Activated T-cell treated with anti-CD3 and anti-CD28 coated beads, Interleukin-2, amount 50 U/mL, for 72 hours (primary cell): ENCODE data around the gene KRTAP12-3. TPM values are rescaled to one million over a fixed set of nuclear protein-coding genes. Genes with fewer than 3 reads are reported as not detected.
"Not testable (repeated sequence)": the region's sequence is repeated elsewhere in the genome, so short reads cannot be mapped to it uniquely, and the experiment has no call there.

Source experiments
- ATAC-seq, 2 donors: fragments of 150-1000 bp; cut with Tn5 transposase; replicated peaks in 1 of 2; 2 replicates each; pipeline ENCODE4 v1.10.0; 2021; ENCODE audit warnings: moderate library complexity in 2 of 2, mild to moderate bottlenecking in 1 of 2
- DNase-seq, 2 donors: peaks; one replicate each; pipeline ENCODE4 v3.0.0; 2021 to 2022; ENCODE audit warnings: mixed read lengths in 1 of 2
- H3K27ac Mint-ChIP-seq: one replicate; pipeline ENCODE4 v1.8.0; 2022; ENCODE audit warnings: mild to moderate bottlenecking, moderate library complexity, mixed read lengths
- H3K27me3 Mint-ChIP-seq: one replicate; pipeline ENCODE4 v1.8.0; 2022; ENCODE audit warnings: low read depth, mixed read lengths
- H3K36me3 Mint-ChIP-seq, 2 donors: one replicate each; pipeline ENCODE4 v1.8.0; 2022; ENCODE audit warnings: mixed read lengths in 2 of 2, mild to moderate bottlenecking in 1 of 2; ENCODE audit not compliant: insufficient read depth in 2 of 2
- H3K4me1 Mint-ChIP-seq: one replicate; pipeline ENCODE4 v1.8.0; 2022; ENCODE audit warnings: low read depth, mixed read lengths
- H3K4me3 Mint-ChIP-seq, 2 donors: one replicate each; pipeline ENCODE4 v1.8.0; 2022; ENCODE audit warnings: mild to moderate bottlenecking in 2 of 2, mixed read lengths in 2 of 2, moderate library complexity in 2 of 2
- H3K9me3 Mint-ChIP-seq, 2 donors: one replicate each; pipeline ENCODE4 v1.8.0; 2022; ENCODE audit warnings: mixed read lengths in 2 of 2
- total RNA-seq, 2 donors: library from RNA; stranded (reverse); gene quantifications; one replicate each; pipeline ENCODE4 v1.2.3, GENCODE V29; 2022

The KRTAP12-3 gene
- total RNA-seq, 2 donors from 2014 or later: not detected

- H3K27ac Mint-ChIP-seq: no peak overlapping the region
- peaks cover 14 to 15% of the 10 kb centered on the region in 2 donors for H3K36me3 Mint-ChIP-seq
Measured at GRCh38 chr21:44636209-44637017, 21.3 kb upstream of the KRTAP12-3 start.

GRCh38 chr21:44637018-44637850 lies 20.5 kb upstream of the KRTAP12-3 start, which contains the start of gene KRTAP10-10:
Gene KRTAP10-10, plus strand, starts transcription at chr21:44637356. Its CDS starts 62 bp downstream, at chr21:44637418.
- H3K36me3 Mint-ChIP-seq: peaks cover 9 to 10% of the 10 kb centered on the region in 2 donors
- ATAC-seq (no peak), DNase-seq (no peak)
- H3K4me3 Mint-ChIP-seq: no peak within 1 kb of the TSS
- peaks cover 11 to 16% of the 10 kb centered on the region in 2 donors for H3K9me3 Mint-ChIP-seq
- H3K27ac Mint-ChIP-seq: no peak within 1 kb of the TSS
- H3K4me1 Mint-ChIP-seq: no peaks in the 10 kb centered on the region
- H3K27me3 Mint-ChIP-seq: no peaks in the 10 kb centered on the region

More at GRCh38 chr21:44636209-44637017, 21.3 kb upstream of the KRTAP12-3 start:
- no peaks in the 10 kb centered on the region for H3K4me1 Mint-ChIP-seq
- DNase-seq: no peak
- H3K4me3 Mint-ChIP-seq: no peak overlapping the region
- no peaks in the 10 kb centered on the region for H3K27me3 Mint-ChIP-seq
- no peak for ATAC-seq
- peaks cover 13 to 22% of the 10 kb centered on the region in 2 donors for H3K9me3 Mint-ChIP-seq

- Mint-ChIP-seq H3K36me3 (peaks cover 9 to 12% of the 10 kb centered on the region in 2 donors), H3K9me3 (peaks cover 11 to 17% of the 10 kb centered on the region in 2 donors)
- H3K4me1 Mint-ChIP-seq, DNase-seq, H3K27me3 Mint-ChIP-seq, H3K27ac Mint-ChIP-seq, H3K4me3 Mint-ChIP-seq, ATAC-seq: not testable (repeated sequence)
Measured at GRCh38 chr21:44637851-44638348, 19.8 kb upstream of the KRTAP12-3 start.

- not testable (repeated sequence) for H3K4me1 Mint-ChIP-seq, H3K27me3 Mint-ChIP-seq, H3K27ac Mint-ChIP-seq, H3K4me3 Mint-ChIP-seq, ATAC-seq, H3K36me3 Mint-ChIP-seq, DNase-seq
- peaks cover 14 to 20% of the 10 kb centered on the region in 2 donors for H3K9me3 Mint-ChIP-seq
Measured at GRCh38 chr21:44638506-44639330, 19.0 kb upstream of the KRTAP12-3 start.

- Mint-ChIP-seq H3K27ac (no peak overlapping the region), H3K36me3 (peaks cover 8 to 10% of the 10 kb centered on the region in 2 donors), H3K4me3 (no peak overlapping the region), H3K4me1 (no peaks in the 10 kb centered on the region), H3K9me3 (peaks cover 16 to 20% of the 10 kb centered on the region in 2 donors), H3K27me3 (no peaks in the 10 kb centered on the region)
- ATAC-seq: no peak
- no peak for DNase-seq
Measured at GRCh38 chr21:44639331-44639655, 18.4 kb upstream of the KRTAP12-3 start.

- Mint-ChIP-seq H3K9me3 (peaks cover 17 to 21% of the 10 kb centered on the region in 2 donors), H3K4me1 (no peaks in the 10 kb centered on the region), H3K36me3 (peaks cover 13 to 16% of the 10 kb centered on the region in 2 donors), H3K27me3 (no peaks in the 10 kb centered on the region), H3K4me3 (no peak overlapping the region), H3K27ac (no peak overlapping the region)
- DNase-seq: no peak
- no peak for ATAC-seq
Measured at GRCh38 chr21:44640761-44641160, 17.0 kb upstream of the KRTAP12-3 start.

GRCh38 chr21:44643741-44644310 lies 13.9 kb upstream of the KRTAP12-3 start:
- ATAC-seq (no peak), DNase-seq (no peak)
- peaks cover 16 to 19% of the 10 kb centered on the region in 2 donors for H3K36me3 Mint-ChIP-seq
- no peaks in the 10 kb centered on the region for H3K27me3 Mint-ChIP-seq
- H3K4me3 Mint-ChIP-seq: no peak overlapping the region
- H3K9me3 Mint-ChIP-seq: peaks cover 19 to 21% of the 10 kb centered on the region in 2 donors
- no peaks in the 10 kb centered on the region for H3K4me1 Mint-ChIP-seq
- peak overlapping the region; percentile 87 for H3K27ac Mint-ChIP-seq

- Mint-ChIP-seq H3K27me3 (no peaks in the 10 kb centered on the region), H3K4me3 (no peak overlapping the region), H3K36me3 (peaks cover 16 to 19% of the 10 kb centered on the region in 2 donors), H3K4me1 (no peaks in the 10 kb centered on the region), H3K27ac (peak overlapping the region; percentile 87), H3K9me3 (peaks cover 19 to 21% of the 10 kb centered on the region in 2 donors)
- ATAC-seq (no peak), DNase-seq (no peak)
Measured at GRCh38 chr21:44644878-44645277, 12.9 kb upstream of the KRTAP12-3 start.

GRCh38 chr21:44646366-44647221 lies 11.1 kb upstream of the KRTAP12-3 start, which contains the start of gene KRTAP10-11:
Gene KRTAP10-11, plus strand, starts transcription at chr21:44646414. Its CDS starts 45 bp downstream, at chr21:44646459.
- H3K4me1 Mint-ChIP-seq, H3K27ac Mint-ChIP-seq, DNase-seq, H3K27me3 Mint-ChIP-seq, ATAC-seq, H3K4me3 Mint-ChIP-seq: not testable (repeated sequence)
- peaks cover 13% of the 10 kb centered on the region in 2 donors for H3K36me3 Mint-ChIP-seq
- peaks cover 13 to 15% of the 10 kb centered on the region in 2 donors for H3K9me3 Mint-ChIP-seq

GRCh38 chr21:44647222-44647552 lies 10.5 kb upstream of the KRTAP12-3 start:
- DNase-seq (no peak), ATAC-seq (no peak)
- H3K4me3 Mint-ChIP-seq: no peak overlapping the region
- H3K9me3 Mint-ChIP-seq: peaks cover 13 to 15% of the 10 kb centered on the region in 2 donors
- H3K36me3 Mint-ChIP-seq: peaks cover 13% of the 10 kb centered on the region in 2 donors
- H3K27me3 Mint-ChIP-seq: no peaks in the 10 kb centered on the region
- no peak overlapping the region for H3K27ac Mint-ChIP-seq
- H3K4me1 Mint-ChIP-seq: no peaks in the 10 kb centered on the region

- ATAC-seq (no peak), DNase-seq (no peak)
- H3K27me3 Mint-ChIP-seq: no peaks in the 10 kb centered on the region
- H3K9me3 Mint-ChIP-seq: peaks cover 6% of the 10 kb centered on the region in 2 donors
- H3K4me1 Mint-ChIP-seq: peaks cover 3% of the 10 kb centered on the region
- H3K27ac Mint-ChIP-seq: no peak overlapping the region
- H3K36me3 Mint-ChIP-seq: peaks cover 13 to 17% of the 10 kb centered on the region in 2 donors
- no peak overlapping the region for H3K4me3 Mint-ChIP-seq
Measured at GRCh38 chr21:44648557-44649311, 9.0 kb upstream of the KRTAP12-3 start.
